ENCODE data around the gene SLC8A2. TPM values are rescaled to one million over a fixed set of nuclear protein-coding genes. Genes with fewer than 3 reads are reported as not detected.
"Not testable (repeated sequence)": the region's sequence is repeated elsewhere in the genome, so short reads cannot be mapped to it uniquely, and the experiment has no call there.

SLC8A2 gene
- polyA plus RNA-seq, 1 donor from 2014 or later: not detected

DNA sequence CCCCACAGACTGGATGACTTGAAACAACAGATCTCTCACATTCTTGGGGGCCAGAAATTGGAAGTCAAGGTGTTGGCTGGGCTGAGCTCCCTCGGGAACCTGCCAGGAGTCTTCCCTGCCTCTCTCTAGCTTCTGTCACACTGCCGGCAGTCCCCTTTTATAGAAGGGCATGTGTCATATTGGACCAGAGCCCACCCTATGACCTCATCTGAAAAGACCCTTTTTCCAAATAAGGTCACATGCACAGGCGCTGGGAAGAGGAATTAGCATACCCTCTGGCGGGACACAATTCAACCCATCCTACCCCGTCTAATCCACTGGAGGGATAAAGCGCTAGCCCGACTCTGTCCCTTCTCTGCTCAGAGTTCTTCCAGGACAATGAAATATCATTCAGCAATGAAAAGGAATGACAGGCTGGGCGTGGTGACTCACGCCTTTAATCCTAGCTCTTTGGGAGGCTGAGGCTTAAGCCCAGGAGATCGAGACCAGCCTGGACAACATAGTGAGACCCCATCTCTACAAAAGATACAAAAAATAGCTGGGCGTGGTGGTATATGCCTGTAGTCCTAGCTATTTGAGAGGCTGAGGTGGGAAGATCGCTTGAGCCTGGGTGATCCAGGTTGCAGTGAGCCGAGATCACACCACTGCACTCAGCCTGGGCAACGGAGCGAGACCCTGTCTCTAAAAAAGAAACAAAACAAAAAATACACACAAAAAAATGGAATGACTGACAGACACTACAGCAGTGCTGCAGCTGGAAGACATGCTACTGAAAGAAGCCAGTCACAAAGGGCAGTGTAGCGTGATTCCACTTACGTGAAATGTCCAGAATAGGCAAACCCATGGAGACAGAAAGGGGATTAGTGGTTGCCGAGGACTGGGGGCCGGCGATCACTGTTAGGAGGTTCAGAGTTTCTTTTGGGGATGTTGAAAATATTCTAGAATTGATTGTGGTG is 80.9 kb downstream of the SLC8A2 start:
- Mint-ChIP-seq H3K9me3 (no peaks in the 10 kb centered on the region), H3K27ac (no peak overlapping the region), H3K4me3 (peak overlapping the region in 1 of 4 donors; percentile 45), H3K4me1 (peaks cover 0 to 5% (median 5%) of the 10 kb centered on the region in 3 donors), H3K27me3 (peaks cover 17% of the 10 kb centered on the region), H3K36me3 (peaks cover 3% of the 10 kb centered on the region)

DNA sequence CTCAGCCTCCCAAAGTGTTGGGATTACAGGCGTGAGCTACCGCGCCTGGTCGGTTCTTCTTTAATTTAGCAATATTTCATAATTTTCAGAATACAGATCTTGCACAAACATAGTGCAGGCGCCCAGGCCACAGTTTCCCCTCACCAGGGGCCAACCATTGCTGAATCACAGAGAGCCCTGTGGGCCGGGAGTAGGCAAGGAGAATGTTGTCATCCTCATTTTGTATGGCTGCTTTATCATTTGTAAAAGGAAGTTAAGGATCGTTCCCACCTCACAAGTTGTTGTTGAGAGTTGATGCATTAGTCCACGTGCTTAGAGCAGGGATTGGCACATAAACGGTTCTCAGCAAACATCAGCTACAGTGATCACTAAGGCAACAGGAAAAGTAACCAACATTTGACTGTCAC is 82.5 kb downstream of the SLC8A2 start:
- H3K9me3 Mint-ChIP-seq: no peaks in the 10 kb centered on the region
- peaks cover 17% of the 10 kb centered on the region for H3K27me3 Mint-ChIP-seq
- peaks cover 3% of the 10 kb centered on the region for H3K36me3 Mint-ChIP-seq
- no peak overlapping the region for H3K27ac Mint-ChIP-seq
- H3K4me3 Mint-ChIP-seq: no peak overlapping the region
- H3K4me1 Mint-ChIP-seq: peaks cover 0 to 5% (median 5%) of the 10 kb centered on the region in 3 donors

DNA sequence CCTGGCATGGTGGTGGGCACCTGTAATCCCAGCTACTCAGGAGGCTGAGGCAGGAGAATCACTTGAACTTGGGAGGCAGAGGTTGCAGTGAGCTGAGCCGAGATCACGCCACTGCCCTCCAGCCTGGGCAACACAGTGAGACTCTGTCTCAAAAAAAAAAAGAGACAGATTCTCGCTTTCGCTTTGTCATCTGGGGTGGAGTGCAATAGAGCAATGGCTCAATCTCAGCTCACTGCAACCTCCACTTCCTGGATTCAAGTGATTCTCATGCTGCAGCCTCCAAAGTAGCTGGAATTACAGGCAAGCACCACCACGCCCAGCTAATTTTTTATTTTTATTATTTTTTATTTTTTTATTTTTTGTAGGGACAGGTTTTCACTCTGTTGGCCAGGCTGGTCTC is 83.0 kb downstream of the SLC8A2 start:
- not testable (repeated sequence) for H3K4me3 Mint-ChIP-seq, H3K27ac Mint-ChIP-seq, H3K36me3 Mint-ChIP-seq, H3K4me1 Mint-ChIP-seq, H3K9me3 Mint-ChIP-seq
- peaks cover 13% of the 10 kb centered on the region for H3K27me3 Mint-ChIP-seq

DNA sequence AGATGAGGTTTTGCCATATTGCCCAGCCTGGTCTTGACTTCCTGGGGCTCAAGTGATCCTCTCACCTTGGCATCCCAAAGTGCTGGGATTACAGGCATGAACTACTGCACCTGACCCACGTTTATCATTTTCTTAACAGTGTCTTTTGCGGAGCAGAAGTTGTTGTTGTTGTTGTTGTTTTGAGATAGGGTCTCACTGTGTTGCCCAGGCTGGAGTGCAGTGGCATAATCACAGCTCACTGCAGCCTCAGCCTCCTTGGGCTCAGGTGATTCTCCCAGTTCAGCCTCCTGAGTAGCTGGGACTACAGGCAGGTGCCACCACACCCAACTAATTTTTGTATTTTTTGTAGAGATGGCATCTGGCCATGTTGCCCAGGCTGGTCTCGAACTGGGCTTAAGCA is 84.1 kb downstream of the SLC8A2 start:
- Mint-ChIP-seq H3K27me3 (peaks cover 11% of the 10 kb centered on the region), H3K4me1 (peaks cover 0 to 10% (median 8%) of the 10 kb centered on the region in 3 donors)
- H3K27ac Mint-ChIP-seq, H3K4me3 Mint-ChIP-seq, H3K9me3 Mint-ChIP-seq, H3K36me3 Mint-ChIP-seq: not testable (repeated sequence)

GRCh38 chr19:47386582-47386981 is 85.1 kb downstream of the SLC8A2 start:
- H3K27me3 Mint-ChIP-seq: peaks cover 11% of the 10 kb centered on the region
- not testable (repeated sequence) for H3K9me3 Mint-ChIP-seq, H3K36me3 Mint-ChIP-seq, H3K4me3 Mint-ChIP-seq, H3K27ac Mint-ChIP-seq
- H3K4me1 Mint-ChIP-seq: peaks cover 5 to 16% (median 15%) of the 10 kb centered on the region in 3 donors

- H3K4me1 Mint-ChIP-seq: peaks cover 7 to 15% (median 14%) of the 10 kb centered on the region in 3 donors
- not testable (repeated sequence) for H3K9me3 Mint-ChIP-seq, H3K27ac Mint-ChIP-seq, H3K27me3 Mint-ChIP-seq, H3K4me3 Mint-ChIP-seq
- H3K36me3 Mint-ChIP-seq: peaks cover 14% of the 10 kb centered on the region
Observed at GRCh38 chr19:47384533-47384932, 87.2 kb downstream of the SLC8A2 start.

- Mint-ChIP-seq H3K27ac (peak overlapping the region in 1 of 3 donors; percentile 23), H3K36me3 (peaks cover 14% of the 10 kb centered on the region), H3K4me1 (peaks cover 7 to 15% (median 14%) of the 10 kb centered on the region in 3 donors)
- not testable (repeated sequence) for H3K4me3 Mint-ChIP-seq, H3K27me3 Mint-ChIP-seq, H3K9me3 Mint-ChIP-seq
Observed at GRCh38 chr19:47383890-47384289, 87.8 kb downstream of the SLC8A2 start.

GRCh38 chr19:47381653-47382279 is 89.9 kb downstream of the SLC8A2 start:
- no peaks in the 10 kb centered on the region for H3K27me3 Mint-ChIP-seq
- H3K4me3 Mint-ChIP-seq: peak overlapping the region in 1 of 4 donors; percentile 43
- peak overlapping the region in 2 of 3 donors; percentile 23 to 67 for H3K27ac Mint-ChIP-seq
- no peaks in the 10 kb centered on the region for H3K9me3 Mint-ChIP-seq
- H3K4me1 Mint-ChIP-seq: peaks cover 7 to 15% (median 14%) of the 10 kb centered on the region in 3 donors
- H3K36me3 Mint-ChIP-seq: peaks cover 14% of the 10 kb centered on the region

DNA sequence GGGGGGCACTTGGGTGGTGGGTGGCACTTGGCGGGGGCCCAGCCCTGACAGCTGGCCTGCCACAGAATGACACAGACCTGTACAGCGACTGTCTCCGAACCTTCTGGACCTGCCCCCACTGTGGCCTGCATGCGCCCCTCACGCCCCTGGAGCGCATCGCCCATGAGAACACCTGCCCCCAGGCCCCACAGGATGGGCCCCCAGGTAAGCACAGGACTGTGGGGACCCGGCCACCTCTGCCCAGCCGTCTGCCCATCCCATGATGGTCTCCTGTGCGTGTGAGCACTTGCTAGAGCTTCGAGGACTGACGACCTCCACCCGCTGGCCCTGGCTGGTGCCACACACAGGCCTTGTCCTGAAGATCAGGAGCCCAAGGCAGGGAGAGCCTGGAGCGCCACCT is 90.6 kb downstream of the SLC8A2 start:
- Mint-ChIP-seq H3K4me3 (no peak overlapping the region), H3K27ac (peak overlapping the region in 2 of 3 donors; percentile 23 to 67), H3K27me3 (no peaks in the 10 kb centered on the region), H3K4me1 (peaks cover 7 to 15% (median 14%) of the 10 kb centered on the region in 3 donors), H3K36me3 (peaks cover 14% of the 10 kb centered on the region), H3K9me3 (no peaks in the 10 kb centered on the region)

GRCh38 chr19:47380559-47380958 is 91.1 kb downstream of the SLC8A2 start:
- no peak overlapping the region for H3K4me3 Mint-ChIP-seq
- peaks cover 7 to 15% (median 14%) of the 10 kb centered on the region in 3 donors for H3K4me1 Mint-ChIP-seq
- H3K36me3 Mint-ChIP-seq: peaks cover 14% of the 10 kb centered on the region
- H3K9me3 Mint-ChIP-seq: no peaks in the 10 kb centered on the region
- no peaks in the 10 kb centered on the region for H3K27me3 Mint-ChIP-seq
- no peak overlapping the region for H3K27ac Mint-ChIP-seq

- H3K27me3 Mint-ChIP-seq: no peaks in the 10 kb centered on the region
- H3K9me3 Mint-ChIP-seq: no peaks in the 10 kb centered on the region
- H3K27ac Mint-ChIP-seq: no peak overlapping the region
Observed at GRCh38 chr19:47379381-47379938, 92.2 kb downstream of the SLC8A2 start.

DNA sequence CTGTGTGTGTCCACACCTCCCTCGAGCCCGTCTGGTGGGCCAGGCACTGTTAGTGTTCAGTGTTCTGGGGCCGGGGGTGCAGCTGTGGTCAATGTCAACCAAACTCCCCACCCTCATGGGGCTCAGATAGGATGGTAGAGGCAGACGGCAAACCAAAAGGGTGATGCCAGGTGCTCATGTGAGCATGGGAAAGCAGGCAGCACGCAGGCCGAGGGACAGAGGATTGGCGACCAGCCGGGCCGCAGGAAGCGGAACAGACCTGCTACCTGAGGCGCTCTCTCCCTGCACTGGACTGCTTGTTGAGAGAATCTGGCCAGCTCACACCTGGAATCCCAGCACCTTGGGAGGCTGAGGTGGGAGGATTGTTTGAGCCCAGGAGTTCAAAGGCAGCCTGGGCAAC is 93.4 kb downstream of the SLC8A2 start:
- no peak overlapping the region for H3K27ac Mint-ChIP-seq
- no peaks in the 10 kb centered on the region for H3K27me3 Mint-ChIP-seq
- H3K36me3 Mint-ChIP-seq: peaks cover 14% of the 10 kb centered on the region
- H3K4me3 Mint-ChIP-seq: peak overlapping the region in 1 of 4 donors; percentile 22
- no peaks in the 10 kb centered on the region for H3K9me3 Mint-ChIP-seq
- peaks cover 7 to 14% (median 10%) of the 10 kb centered on the region in 3 donors for H3K4me1 Mint-ChIP-seq

More at GRCh38 chr19:47379381-47379938, 92.2 kb downstream of the SLC8A2 start:
- Mint-ChIP-seq H3K4me1 (peaks cover 7 to 15% (median 14%) of the 10 kb centered on the region in 3 donors), H3K36me3 (peaks cover 14% of the 10 kb centered on the region), H3K4me3 (no peak overlapping the region)
